Ishikawa (cell line): ENCODE results near the gene RPS29.

Experiments used
- CEBPB ChIP-seq: IDR thresholded peaks from 2 replicates; pipeline ENCODE4 v1.6.1; 2012
- EP300 ChIP-seq: IDR thresholded peaks from 2 replicates; pipeline ENCODE4 v1.6.1; 2012; ENCODE audit warnings: borderline replicate concordance
- FOXM1 ChIP-seq: IDR thresholded peaks from 2 replicates; pipeline ENCODE4 v1.6.1; 2012; ENCODE audit warnings: low read depth, borderline replicate concordance
- NFIC ChIP-seq: IDR thresholded peaks from 2 replicates; pipeline ENCODE4 v1.6.1; 2012
- RAD21 ChIP-seq: IDR thresholded peaks from 2 replicates; pipeline ENCODE4 v1.6.1; 2012; ENCODE audit warnings: low read depth
- TAF1 ChIP-seq: IDR thresholded peaks from 2 replicates; pipeline ENCODE4 v1.6.1; 2012; ENCODE audit warnings: low read depth, mild to moderate bottlenecking
- YY1 ChIP-seq: IDR thresholded peaks from 2 replicates; pipeline ENCODE4 v1.6.1; 2012; ENCODE audit warnings: low read depth
- TF ChIP-seq, protein P1 (sequence below): IDR thresholded peaks from 2 replicates; pipeline ENCODE4 v1.6.1; 2012
- TF ChIP-seq, protein P2 (sequence below): IDR thresholded peaks from 2 replicates; pipeline ENCODE4 v1.6.1; 2012; ENCODE audit warnings: low read depth, mild to moderate bottlenecking

DNA sequence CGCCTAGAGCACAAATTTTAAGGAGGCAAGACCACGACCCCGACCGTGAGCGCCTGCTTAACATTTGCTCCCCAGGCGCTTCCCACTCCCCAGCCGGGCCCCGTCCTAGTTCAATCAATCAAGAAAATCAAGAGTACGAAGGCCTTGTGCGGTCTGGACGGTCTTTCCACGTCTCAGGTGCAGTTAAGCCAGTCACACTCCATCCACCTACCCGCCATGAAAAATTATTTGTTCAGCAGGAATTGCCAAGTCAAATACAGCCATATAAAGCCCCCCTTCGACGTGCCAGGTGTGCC, 12.0 kb upstream of the RPS29 start:
- TF ChIP-seq, protein P1, sequence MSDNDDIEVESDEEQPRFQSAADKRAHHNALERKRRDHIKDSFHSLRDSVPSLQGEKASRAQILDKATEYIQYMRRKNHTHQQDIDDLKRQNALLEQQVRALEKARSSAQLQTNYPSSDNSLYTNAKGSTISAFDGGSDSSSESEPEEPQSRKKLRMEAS, result no peak
- TF ChIP-seq NFIC (no peak), CEBPB (no peak), EP300 (no peak), TAF1 (no peak), YY1 (no peak), FOXM1 (no peak), RAD21 (no peak)
- TF ChIP-seq, protein P2, sequence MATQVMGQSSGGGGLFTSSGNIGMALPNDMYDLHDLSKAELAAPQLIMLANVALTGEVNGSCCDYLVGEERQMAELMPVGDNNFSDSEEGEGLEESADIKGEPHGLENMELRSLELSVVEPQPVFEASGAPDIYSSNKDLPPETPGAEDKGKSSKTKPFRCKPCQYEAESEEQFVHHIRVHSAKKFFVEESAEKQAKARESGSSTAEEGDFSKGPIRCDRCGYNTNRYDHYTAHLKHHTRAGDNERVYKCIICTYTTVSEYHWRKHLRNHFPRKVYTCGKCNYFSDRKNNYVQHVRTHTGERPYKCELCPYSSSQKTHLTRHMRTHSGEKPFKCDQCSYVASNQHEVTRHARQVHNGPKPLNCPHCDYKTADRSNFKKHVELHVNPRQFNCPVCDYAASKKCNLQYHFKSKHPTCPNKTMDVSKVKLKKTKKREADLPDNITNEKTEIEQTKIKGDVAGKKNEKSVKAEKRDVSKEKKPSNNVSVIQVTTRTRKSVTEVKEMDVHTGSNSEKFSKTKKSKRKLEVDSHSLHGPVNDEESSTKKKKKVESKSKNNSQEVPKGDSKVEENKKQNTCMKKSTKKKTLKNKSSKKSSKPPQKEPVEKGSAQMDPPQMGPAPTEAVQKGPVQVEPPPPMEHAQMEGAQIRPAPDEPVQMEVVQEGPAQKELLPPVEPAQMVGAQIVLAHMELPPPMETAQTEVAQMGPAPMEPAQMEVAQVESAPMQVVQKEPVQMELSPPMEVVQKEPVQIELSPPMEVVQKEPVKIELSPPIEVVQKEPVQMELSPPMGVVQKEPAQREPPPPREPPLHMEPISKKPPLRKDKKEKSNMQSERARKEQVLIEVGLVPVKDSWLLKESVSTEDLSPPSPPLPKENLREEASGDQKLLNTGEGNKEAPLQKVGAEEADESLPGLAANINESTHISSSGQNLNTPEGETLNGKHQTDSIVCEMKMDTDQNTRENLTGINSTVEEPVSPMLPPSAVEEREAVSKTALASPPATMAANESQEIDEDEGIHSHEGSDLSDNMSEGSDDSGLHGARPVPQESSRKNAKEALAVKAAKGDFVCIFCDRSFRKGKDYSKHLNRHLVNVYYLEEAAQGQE, result no peak
